Tibial artery (tissue), 4 donors: Measurements from ENCODE around the gene JTB.

Experiments
- DNase-seq, 2 donors: peaks; one replicate each; pipeline ENCODE4 v3.0.0-alpha.2; 2019
- H3K27ac ChIP-seq, 2 donors: fragments of 200-600 bp; sonication (generic) in 1 of 2; 1 replicate in 1 of 2; 2 replicates in 1 of 2; pipeline ENCODE4 v1.5.1; 2018 to 2019; ENCODE audit warnings: mild to moderate bottlenecking in 1 of 2
- H3K27me3 ChIP-seq, 2 donors: fragments of 200-600 bp; sonication (generic) in 1 of 2; one replicate each; pipeline versions ENCODE4 v1.5.1 to v1.6.0; 2016 to 2019
- H3K36me3 ChIP-seq, 3 donors: fragments of 200-600 bp; sonication (generic) in 2 of 3; one replicate each; pipeline ENCODE4 v1.5.1; 2016 to 2019; ENCODE audit warnings: mild to moderate bottlenecking in 2 of 3
- H3K4me1 ChIP-seq, 4 donors: fragments of 200-600 bp; sonication (generic) in 2 of 4; 1 replicate in 3 of 4; 2 replicates in 1 of 4; pipeline ENCODE4 v1.5.1; 2016 to 2019
- H3K4me3 ChIP-seq, 2 donors: fragments of 200-600 bp; sonication (generic) in 1 of 2; 1 replicate in 1 of 2; 2 replicates in 1 of 2; pipeline ENCODE4 v1.5.1; 2018 to 2019; ENCODE audit warnings: mild to moderate bottlenecking in 2 of 2
- H3K9me3 ChIP-seq, 3 donors: fragments of 200-600 bp; sonication (generic) in 1 of 3; one replicate each; pipeline ENCODE4 v1.5.1; 2016 to 2019
- CTCF ChIP-seq, 2 experiments: fragments of 200-600 bp in 1 of 2; fragments of 450-650 bp in 1 of 2; IDR thresholded peaks; one replicate each; pipeline ENCODE4 v1.5.1; 2017 to 2019; ENCODE audit warnings: antibody characterized with exemption in 2 of 2, mild to moderate bottlenecking in 1 of 2, moderate library complexity in 1 of 2
- intact Hi-C: fragments of 100-400 bp; cut with DNase I; formaldehyde crosslinking; loops from one replicate; pipeline ENCODE4 v1.15.0; 2023; ENCODE audit warnings: low total_unique reads

Gene JTB

GRCh38 chr1:153944005-153944826 is 33.3 kb downstream of the JTB start:
- intact Hi-C loops: loop anchor here (10.0 kb wide), 1 partner anchor 269 kb away; the partner anchor contains the start of genes ILF2 and NPR1
- peak overlapping the region; percentile 94 to 98 for H3K27ac ChIP-seq
- peaks cover 43 to 68% (median 52%) of the 10 kb centered on the region in 3 donors for H3K36me3 ChIP-seq
- no peak for DNase-seq
- H3K4me3 ChIP-seq: peak overlapping the region in 1 of 2 donors; percentile 93
- TF ChIP-seq CTCF (IDR thresholded peaks at IDR 0.05): no peak
- no peaks in the 10 kb centered on the region for H3K27me3 ChIP-seq
- H3K9me3 ChIP-seq: no peaks in the 10 kb centered on the region
- H3K4me1 ChIP-seq: peaks cover 0 to 31% (median 15%) of the 10 kb centered on the region in 4 donors

- DNase-seq: no peak
- no peaks in the 10 kb centered on the region for H3K9me3 ChIP-seq
- intact Hi-C loops: loop anchor here (10.0 kb wide), 1 partner anchor 268 kb away; the partner anchor contains the start of genes ILF2 and NPR1
- TF ChIP-seq CTCF (IDR thresholded peaks at IDR 0.05): no peak
- peaks cover 33 to 66% (median 47%) of the 10 kb centered on the region in 3 donors for H3K36me3 ChIP-seq
- H3K27me3 ChIP-seq: no peaks in the 10 kb centered on the region
- H3K4me1 ChIP-seq: peaks cover 0 to 31% (median 15%) of the 10 kb centered on the region in 4 donors
- H3K4me3 ChIP-seq: no peak overlapping the region
- H3K27ac ChIP-seq: no peak overlapping the region
Measured at GRCh38 chr1:153942766-153943549, 34.5 kb downstream of the JTB start.

- Histone ChIP-seq H3K27ac (no peak overlapping the region), H3K9me3 (no peaks in the 10 kb centered on the region), H3K36me3 (peaks cover 38 to 69% (median 54%) of the 10 kb centered on the region in 3 donors), H3K4me3 (no peak overlapping the region), H3K4me1 (peaks cover 0 to 29% (median 15%) of the 10 kb centered on the region in 4 donors), H3K27me3 (no peaks in the 10 kb centered on the region)
- no peak for TF ChIP-seq CTCF (IDR thresholded peaks at IDR 0.05)
- DNase-seq: no peak
- intact Hi-C loops: loop anchor here (10.0 kb wide), 1 partner anchor 267 kb away; the partner anchor contains the start of genes ILF2 and NPR1
Measured at GRCh38 chr1:153941826-153942725, 35.4 kb downstream of the JTB start.

- no peak overlapping the region for H3K4me3 ChIP-seq
- TF ChIP-seq CTCF (IDR thresholded peaks at IDR 0.05): no peak
- H3K27me3 ChIP-seq: no peaks in the 10 kb centered on the region
- H3K36me3 ChIP-seq: peaks cover 49 to 82% (median 67%) of the 10 kb centered on the region in 3 donors
- no peak overlapping the region for H3K27ac ChIP-seq
- no peak for DNase-seq
- no peaks in the 10 kb centered on the region for H3K9me3 ChIP-seq
- intact Hi-C loops: loop anchor here (10.0 kb wide), 1 partner anchor 266 kb away; the partner anchor contains the start of genes ILF2 and NPR1
- H3K4me1 ChIP-seq: peaks cover 0 to 23% (median 10%) of the 10 kb centered on the region in 4 donors
Measured at GRCh38 chr1:153940756-153941155, 36.7 kb downstream of the JTB start.

- Histone ChIP-seq H3K27me3 (no peaks in the 10 kb centered on the region), H3K27ac (no peak overlapping the region), H3K36me3 (peaks cover 59 to 95% (median 80%) of the 10 kb centered on the region in 3 donors), H3K4me1 (peaks cover 0 to 10% (median under 1%) of the 10 kb centered on the region in 4 donors), H3K4me3 (no peak overlapping the region), H3K9me3 (no peaks in the 10 kb centered on the region)
- no peak for DNase-seq
- TF ChIP-seq CTCF (IDR thresholded peaks at IDR 0.05): no peak
- intact Hi-C loops: no loop called here
Measured at GRCh38 chr1:153939476-153939875, 38.0 kb downstream of the JTB start.
